ENCODE results near the gene CCL16. TPM values are rescaled to one million over a fixed set of nuclear protein-coding genes. Genes with fewer than 3 reads are reported as not detected.

CCL16 gene
- polyA plus RNA-seq (2013, experiment 1 of 2), result not detected
- polyA plus RNA-seq (2013, experiment 2 of 2), result not detected

GRCh38 chr17:35981246-35981645, at the start of gene CCL16:
TSS of gene CCL16 (minus strand) at chr17:35981497. CDS start at chr17:35981420, 77 bp downstream.
- Histone ChIP-seq H4K91ac (ENCODE audit: low read depth, low read length, poor library complexity) (no peak within 1 kb of the TSS), H2BK12ac (ENCODE audit: low read length) (no peak within 1 kb of the TSS), H3K23ac (ENCODE audit: low read depth, low read length, poor library complexity) (no peak within 1 kb of the TSS), H3K4ac (ENCODE audit: low read length) (no peak within 1 kb of the TSS), H3K4me1 (ENCODE audit: control insufficient read depth in 2 of 2, insufficient read depth in 1 of 2, low read depth in 1 of 2, low read length in 2 of 2) (no peaks in the 10 kb centered on the region), H2BK15ac (ENCODE audit: low read length) (no peak within 1 kb of the TSS), H2BK120ac (ENCODE audit: low read depth, low read length) (no peak within 1 kb of the TSS), H3K14ac (ENCODE audit: low read length) (no peak within 1 kb of the TSS), H2BK5ac (ENCODE audit: low read length) (no peak within 1 kb of the TSS), H3K4me3 (ENCODE audit: low read length in 2 of 2) (no peak within 1 kb of the TSS), H3K9me3 (replicated peaks in 1 of 2; ENCODE audit: control insufficient read depth in 2 of 2, insufficient read depth in 1 of 2, low read depth in 1 of 2, low read length in 2 of 2) (no peaks in the 10 kb centered on the region), H3K79me1 (ENCODE audit: low read depth, low read length) (no peaks in the 10 kb centered on the region), H4K8ac (ENCODE audit: low read depth, low read length) (no peak within 1 kb of the TSS), H3K9ac (ENCODE audit: low read depth, low read length, poor library complexity) (no peak within 1 kb of the TSS), H3K36me3 (replicated peaks in 1 of 2; ENCODE audit: control insufficient read depth in 2 of 2, insufficient read depth in 2 of 2, low read length in 2 of 2) (no peaks in the 10 kb centered on the region), H3K18ac (ENCODE audit: low read length) (no peak within 1 kb of the TSS), H2AFZ (ENCODE audit: low read length) (no peak within 1 kb of the TSS), H2AK5ac (ENCODE audit: low read depth, low read length) (no peak within 1 kb of the TSS), H3K27ac (replicated peaks; ENCODE audit: low read length) (no peak within 1 kb of the TSS), H3K27me3 (ENCODE audit: control insufficient read depth in 3 of 3, insufficient read depth in 3 of 3, low read depth in 1 of 3, low read length in 3 of 3) (peaks cover 0 to 2% (median 0%) of the 10 kb centered on the region in 3 experiments), H3K4me2 (ENCODE audit: insufficient read depth, low read length, poor library complexity, severe bottlenecking) (no peak within 1 kb of the TSS)
- no peak for DNase-seq (ENCODE audit: low spot score)
- no CpG with 5 or more reads among the region's 12 CpGs for whole genome bisulfite sequencing, 2 donors (ENCODE audit: extremely low coverage in 2 of 2, insufficient read length in 2 of 2, insufficient replicate concordance in 1 of 2)

GRCh38 chr17:36030956-36031355, 49.7 kb upstream of the CCL16 start:
- WGBS, 2 donors (ENCODE audit: extremely low coverage in 2 of 2, insufficient read length in 2 of 2, insufficient replicate concordance in 1 of 2), result no CpG with 5 or more reads among the region's 1 CpG
- H3K4me1 ChIP-seq (ENCODE audit: control insufficient read depth in 2 of 2, insufficient read depth in 1 of 2, low read depth in 1 of 2, low read length in 2 of 2), result peaks cover 4 to 6% of the 10 kb centered on the region in 2 donors

GRCh38 chr17:36027761-36028160, 46.5 kb upstream of the CCL16 start:
- Histone ChIP-seq H3K27me3 (ENCODE audit: control insufficient read depth in 3 of 3, insufficient read depth in 3 of 3, low read depth in 1 of 3, low read length in 3 of 3) (peaks cover 0 to 8% (median 0%) of the 10 kb centered on the region in 3 experiments), H3K18ac (ENCODE audit: low read length) (no peak overlapping the region), H4K8ac (ENCODE audit: low read depth, low read length) (no peak overlapping the region), H2BK15ac (ENCODE audit: low read length) (no peak overlapping the region), H3K4me2 (ENCODE audit: insufficient read depth, low read length, poor library complexity, severe bottlenecking) (no peak overlapping the region), H2BK120ac (ENCODE audit: low read depth, low read length) (no peak overlapping the region), H3K79me1 (ENCODE audit: low read depth, low read length) (no peaks in the 10 kb centered on the region), H2AFZ (ENCODE audit: low read length) (no peak overlapping the region), H3K9me3 (replicated peaks in 1 of 2; ENCODE audit: control insufficient read depth in 2 of 2, insufficient read depth in 1 of 2, low read depth in 1 of 2, low read length in 2 of 2) (no peaks in the 10 kb centered on the region), H4K91ac (ENCODE audit: low read depth, low read length, poor library complexity) (no peak overlapping the region), H3K4ac (ENCODE audit: low read length) (no peak overlapping the region), H3K4me3 (ENCODE audit: low read length in 2 of 2) (no peak overlapping the region), H2BK12ac (ENCODE audit: low read length) (no peak overlapping the region), H3K14ac (ENCODE audit: low read length) (no peak overlapping the region), H3K23ac (ENCODE audit: low read depth, low read length, poor library complexity) (no peak overlapping the region), H3K27ac (replicated peaks; ENCODE audit: low read length) (no peak overlapping the region), H3K4me1 (ENCODE audit: control insufficient read depth in 2 of 2, insufficient read depth in 1 of 2, low read depth in 1 of 2, low read length in 2 of 2) (peaks cover 4 to 6% of the 10 kb centered on the region in 2 donors), H2BK5ac (ENCODE audit: low read length) (no peak overlapping the region), H2AK5ac (ENCODE audit: low read depth, low read length) (no peak overlapping the region), H3K36me3 (replicated peaks in 1 of 2; ENCODE audit: control insufficient read depth in 2 of 2, insufficient read depth in 2 of 2, low read length in 2 of 2) (no peaks in the 10 kb centered on the region), H3K9ac (ENCODE audit: low read depth, low read length, poor library complexity) (no peak overlapping the region)
- DNase-seq (ENCODE audit: low spot score), result no peak
- WGBS, 2 donors (ENCODE audit: extremely low coverage in 2 of 2, insufficient read length in 2 of 2, insufficient replicate concordance in 1 of 2), result no CpG with 5 or more reads among the region's 4 CpGs

More at GRCh38 chr17:36030956-36031355, 49.7 kb upstream of the CCL16 start:
- H3K4me2 ChIP-seq (ENCODE audit: insufficient read depth, low read length, poor library complexity, severe bottlenecking), result no peak overlapping the region
- H2AFZ ChIP-seq (ENCODE audit: low read length), result peak overlapping the region; percentile 68
- H2AK5ac ChIP-seq (ENCODE audit: low read depth, low read length), result no peak overlapping the region
- no peaks in the 10 kb centered on the region for H3K9me3 ChIP-seq (replicated peaks in 1 of 2; ENCODE audit: control insufficient read depth in 2 of 2, insufficient read depth in 1 of 2, low read depth in 1 of 2, low read length in 2 of 2)
- no peak overlapping the region for H3K27ac ChIP-seq (replicated peaks; ENCODE audit: low read length)
- no peak overlapping the region for H2BK12ac ChIP-seq (ENCODE audit: low read length)
- H3K27me3 ChIP-seq (ENCODE audit: control insufficient read depth in 3 of 3, insufficient read depth in 3 of 3, low read depth in 1 of 3, low read length in 3 of 3), result peaks cover 0 to 8% (median 0%) of the 10 kb centered on the region in 3 experiments
- DNase-seq (ENCODE audit: low spot score), result no peak
- H3K4me3 ChIP-seq (ENCODE audit: low read length in 2 of 2), result no peak overlapping the region
- H2BK120ac ChIP-seq (ENCODE audit: low read depth, low read length), result no peak overlapping the region
- no peak overlapping the region for H3K9ac ChIP-seq (ENCODE audit: low read depth, low read length, poor library complexity)
- H4K8ac ChIP-seq (ENCODE audit: low read depth, low read length), result no peak overlapping the region
- H4K91ac ChIP-seq (ENCODE audit: low read depth, low read length, poor library complexity), result no peak overlapping the region
- no peaks in the 10 kb centered on the region for H3K36me3 ChIP-seq (replicated peaks in 1 of 2; ENCODE audit: control insufficient read depth in 2 of 2, insufficient read depth in 2 of 2, low read length in 2 of 2)
- H3K18ac ChIP-seq (ENCODE audit: low read length), result no peak overlapping the region
- no peak overlapping the region for H3K4ac ChIP-seq (ENCODE audit: low read length)
- H2BK5ac ChIP-seq (ENCODE audit: low read length), result no peak overlapping the region
- H2BK15ac ChIP-seq (ENCODE audit: low read length), result no peak overlapping the region
- H3K79me1 ChIP-seq (ENCODE audit: low read depth, low read length), result no peaks in the 10 kb centered on the region
- H3K23ac ChIP-seq (ENCODE audit: low read depth, low read length, poor library complexity), result no peak overlapping the region
- no peak overlapping the region for H3K14ac ChIP-seq (ENCODE audit: low read length)

GRCh38 chr17:36024106-36024869, 43.0 kb upstream of the CCL16 start:
- Histone ChIP-seq H3K18ac (ENCODE audit: low read length) (peak overlapping the region; percentile 75), H4K91ac (ENCODE audit: low read depth, low read length, poor library complexity) (no peak overlapping the region), H3K4me3 (ENCODE audit: low read length in 2 of 2) (no peak overlapping the region), H3K14ac (ENCODE audit: low read length) (no peak overlapping the region), H3K9ac (ENCODE audit: low read depth, low read length, poor library complexity) (no peak overlapping the region), H3K4ac (ENCODE audit: low read length) (no peak overlapping the region), H4K8ac (ENCODE audit: low read depth, low read length) (no peak overlapping the region), H2AFZ (ENCODE audit: low read length) (no peak overlapping the region), H3K9me3 (replicated peaks in 1 of 2; ENCODE audit: control insufficient read depth in 2 of 2, insufficient read depth in 1 of 2, low read depth in 1 of 2, low read length in 2 of 2) (no peaks in the 10 kb centered on the region), H2BK120ac (ENCODE audit: low read depth, low read length) (no peak overlapping the region), H3K36me3 (replicated peaks in 1 of 2; ENCODE audit: control insufficient read depth in 2 of 2, insufficient read depth in 2 of 2, low read length in 2 of 2) (no peaks in the 10 kb centered on the region), H2BK12ac (ENCODE audit: low read length) (peak overlapping the region; percentile 16), H3K79me1 (ENCODE audit: low read depth, low read length) (no peaks in the 10 kb centered on the region), H3K4me2 (ENCODE audit: insufficient read depth, low read length, poor library complexity, severe bottlenecking) (no peak overlapping the region), H3K27me3 (ENCODE audit: control insufficient read depth in 3 of 3, insufficient read depth in 3 of 3, low read depth in 1 of 3, low read length in 3 of 3) (no peaks in the 10 kb centered on the region), H3K27ac (replicated peaks; ENCODE audit: low read length) (no peak overlapping the region), H2BK15ac (ENCODE audit: low read length) (no peak overlapping the region), H3K23ac (ENCODE audit: low read depth, low read length, poor library complexity) (no peak overlapping the region), H2BK5ac (ENCODE audit: low read length) (no peak overlapping the region), H2AK5ac (ENCODE audit: low read depth, low read length) (no peak overlapping the region), H3K4me1 (ENCODE audit: control insufficient read depth in 2 of 2, insufficient read depth in 1 of 2, low read depth in 1 of 2, low read length in 2 of 2) (no peaks in the 10 kb centered on the region)
- DNase-seq (ENCODE audit: low spot score), result no peak
- no CpG with 5 or more reads among the region's 6 CpGs for WGBS, 2 donors (ENCODE audit: extremely low coverage in 2 of 2, insufficient read length in 2 of 2, insufficient replicate concordance in 1 of 2)
